B cell (primary cell): ENCODE data around the gene LRFN4.

Experiments used
- EZH2 ChIP-seq: IDR thresholded peaks from 2 replicates; pipeline ENCODE4 v1.6.1; 2012; ENCODE audit warnings: borderline replicate concordance, low read depth, mild to moderate bottlenecking, moderate library complexity, low read length; ENCODE audit not compliant: insufficient read depth, poor library complexity, severe bottlenecking
- TF ChIP-seq, protein P1 (sequence below): fragments of 200-600 bp; IDR thresholded peaks from one replicate; pipeline ENCODE4 v1.8.0; 2022; ENCODE audit warnings: antibody characterized with exemption, mild to moderate bottlenecking

- TF ChIP-seq, protein P1, sequence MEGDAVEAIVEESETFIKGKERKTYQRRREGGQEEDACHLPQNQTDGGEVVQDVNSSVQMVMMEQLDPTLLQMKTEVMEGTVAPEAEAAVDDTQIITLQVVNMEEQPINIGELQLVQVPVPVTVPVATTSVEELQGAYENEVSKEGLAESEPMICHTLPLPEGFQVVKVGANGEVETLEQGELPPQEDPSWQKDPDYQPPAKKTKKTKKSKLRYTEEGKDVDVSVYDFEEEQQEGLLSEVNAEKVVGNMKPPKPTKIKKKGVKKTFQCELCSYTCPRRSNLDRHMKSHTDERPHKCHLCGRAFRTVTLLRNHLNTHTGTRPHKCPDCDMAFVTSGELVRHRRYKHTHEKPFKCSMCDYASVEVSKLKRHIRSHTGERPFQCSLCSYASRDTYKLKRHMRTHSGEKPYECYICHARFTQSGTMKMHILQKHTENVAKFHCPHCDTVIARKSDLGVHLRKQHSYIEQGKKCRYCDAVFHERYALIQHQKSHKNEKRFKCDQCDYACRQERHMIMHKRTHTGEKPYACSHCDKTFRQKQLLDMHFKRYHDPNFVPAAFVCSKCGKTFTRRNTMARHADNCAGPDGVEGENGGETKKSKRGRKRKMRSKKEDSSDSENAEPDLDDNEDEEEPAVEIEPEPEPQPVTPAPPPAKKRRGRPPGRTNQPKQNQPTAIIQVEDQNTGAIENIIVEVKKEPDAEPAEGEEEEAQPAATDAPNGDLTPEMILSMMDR: no peak
- TF ChIP-seq EZH2: no peak
Measured at GRCh38 chr11:66866511-66866986, 9.7 kb downstream of the LRFN4 start.
